Ammon's horn (tissue), 1 donor: ENCODE measurements around the gene ZMIZ1.
A peak's percentile ranks its signal among the peaks of the same experiment; 100 is the strongest.

Experiments used
- DNase-seq: peaks from one replicate; pipeline ENCODE4 v3.0.0-alpha.2; 2016; ENCODE audit warnings: low spot score

The ZMIZ1 gene

GRCh38 chr10:79188154-79188965 lies 119.6 kb downstream of the ZMIZ1 start:
- no peak for DNase-seq

- no peak for DNase-seq
These were observed 120.4 kb downstream of the ZMIZ1 start for GRCh38 chr10:79189181-79189580.

GRCh38 chr10:79189853-79190435 lies 121.2 kb downstream of the ZMIZ1 start:
- DNase-seq: peak; percentile 75

- no peak for DNase-seq
These were observed 122.0 kb downstream of the ZMIZ1 start for GRCh38 chr10:79190740-79191261.

- DNase-seq: no peak
These were observed 123.3 kb downstream of the ZMIZ1 start for GRCh38 chr10:79191951-79192676.

- DNase-seq: no peak
These were observed 123.9 kb downstream of the ZMIZ1 start for GRCh38 chr10:79192677-79193003.

GRCh38 chr10:79193694-79194382 lies 125.1 kb downstream of the ZMIZ1 start:
- DNase-seq: no peak

- peak; percentile 90 for DNase-seq
These were observed 126.5 kb downstream of the ZMIZ1 start for GRCh38 chr10:79195091-79195923.

- peak; percentile 66 for DNase-seq
These were observed 128.0 kb downstream of the ZMIZ1 start for GRCh38 chr10:79196470-79197461.

GRCh38 chr10:79197558-79197957 lies 128.8 kb downstream of the ZMIZ1 start:
- DNase-seq: no peak

- DNase-seq: no peak
These were observed 131.6 kb downstream of the ZMIZ1 start for GRCh38 chr10:79200346-79200745.

GRCh38 chr10:79201706-79202105 lies 132.9 kb downstream of the ZMIZ1 start:
- DNase-seq: no peak

- DNase-seq: peak; percentile 59
These were observed 133.6 kb downstream of the ZMIZ1 start for GRCh38 chr10:79202188-79203013.

- DNase-seq: peak; percentile 49
These were observed 134.4 kb downstream of the ZMIZ1 start for GRCh38 chr10:79203014-79203644.

GRCh38 chr10:79203833-79204232 lies 135.1 kb downstream of the ZMIZ1 start:
- peak; percentile 72 for DNase-seq

- peak; percentile 84 for DNase-seq
These were observed 137.7 kb downstream of the ZMIZ1 start for GRCh38 chr10:79206300-79207095.

- DNase-seq: no peak
These were observed 138.3 kb downstream of the ZMIZ1 start for GRCh38 chr10:79207096-79207357.

GRCh38 chr10:79207726-79208125 lies 139.0 kb downstream of the ZMIZ1 start:
- DNase-seq: no peak
